Measurements from ENCODE around the gene YOD1. TPM values are rescaled to one million over a fixed set of nuclear protein-coding genes. Genes with fewer than 3 reads are reported as not detected.

YOD1 gene
- polyA plus RNA-seq, 3 donors from 2014 or later = 0.49 to 1.5 TPM; not detected in 1

DNA sequence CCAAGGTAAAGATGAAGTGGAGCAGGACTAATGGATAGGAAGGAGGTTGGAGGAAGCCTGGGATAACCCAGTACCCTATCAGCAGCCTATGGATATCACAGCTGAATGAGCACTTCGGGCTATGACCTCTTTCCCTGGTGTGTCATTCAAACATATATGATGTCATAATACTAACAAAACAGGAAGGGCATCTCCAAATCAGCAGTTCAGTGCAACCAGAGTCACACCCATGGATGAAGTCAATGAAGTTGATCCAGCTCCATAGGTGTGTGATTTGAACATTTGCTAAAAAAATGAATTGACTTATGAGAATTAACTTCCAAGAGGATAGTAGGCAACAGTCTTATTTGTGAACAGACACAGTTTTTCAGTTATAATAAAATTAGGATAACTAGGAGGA is 16.8 kb downstream of the YOD1 start:
- Mint-ChIP-seq H3K27ac (no peak overlapping the region), H3K36me3 (no peaks in the 10 kb centered on the region), H3K4me3 (no peak overlapping the region), H3K9me3 (no peaks in the 10 kb centered on the region), H3K27me3 (ENCODE audit: low read depth in 3 of 3) (peaks cover 7 to 14% (median 11%) of the 10 kb centered on the region in 3 donors), H3K4me1 (no peaks in the 10 kb centered on the region)
- DNase-seq = no peak

- DNase-seq = no peak
- no peaks in the 10 kb centered on the region for H3K36me3 Mint-ChIP-seq
- no peaks in the 10 kb centered on the region for H3K9me3 Mint-ChIP-seq
- H3K27ac Mint-ChIP-seq = no peak overlapping the region
- peaks cover 8 to 22% (median 11%) of the 10 kb centered on the region in 3 donors for H3K27me3 Mint-ChIP-seq (ENCODE audit: low read depth in 3 of 3)
- H3K4me3 Mint-ChIP-seq = no peak overlapping the region
- H3K4me1 Mint-ChIP-seq = no peaks in the 10 kb centered on the region
Measured at GRCh38 chr1:207033302-207033701, 17.7 kb downstream of the YOD1 start.

- no peaks in the 10 kb centered on the region for H3K4me1 Mint-ChIP-seq
- no peaks in the 10 kb centered on the region for H3K36me3 Mint-ChIP-seq
- no peaks in the 10 kb centered on the region for H3K9me3 Mint-ChIP-seq
- H3K27ac Mint-ChIP-seq = no peak within 1 kb of the TSS
- H3K27me3 Mint-ChIP-seq (ENCODE audit: low read depth in 3 of 3) = peaks cover 8 to 22% (median 11%) of the 10 kb centered on the region in 3 donors
- DNase-seq = no peak
- no peak within 1 kb of the TSS for H3K4me3 Mint-ChIP-seq
Measured at GRCh38 chr1:207032528-207033017, 18.4 kb downstream of the YOD1 start, which contains the start of gene C1orf116. Gene C1orf116, minus strand, starts transcription at chr1:207032756. Its CDS starts 5,158 bp downstream, at chr1:207027598.

DNA sequence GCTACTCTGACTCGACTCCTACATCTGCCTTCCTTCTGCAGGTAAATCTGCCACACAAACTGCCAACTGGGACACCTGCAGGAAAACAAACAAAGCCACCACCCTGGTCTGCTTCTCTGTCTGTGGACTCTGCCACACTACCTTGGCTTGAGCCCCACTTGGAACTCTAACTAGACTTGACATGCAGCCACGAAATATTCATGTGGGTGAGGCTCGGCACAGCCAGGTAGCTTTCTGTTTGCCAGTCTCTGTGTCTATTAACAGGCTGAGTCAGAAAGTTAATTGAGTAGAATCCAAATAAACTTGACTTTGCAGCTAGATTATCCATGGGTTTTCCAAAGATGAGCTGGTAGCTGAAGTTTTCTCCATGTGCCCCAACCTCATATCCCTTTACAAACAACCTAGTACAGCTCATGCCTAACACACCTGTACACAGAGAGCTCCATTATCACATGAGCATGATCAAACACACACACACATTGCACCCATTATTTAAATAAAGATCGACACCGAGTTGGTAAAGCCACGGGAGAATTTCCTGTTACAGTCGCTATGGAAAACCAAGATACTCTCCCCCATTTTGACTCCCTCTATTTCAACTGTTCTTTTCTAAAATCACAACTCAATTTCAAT is 19.3 kb downstream of the YOD1 start:
- DNase-seq = no peak
- H3K4me3 Mint-ChIP-seq = no peak overlapping the region
- no peaks in the 10 kb centered on the region for H3K4me1 Mint-ChIP-seq

DNA sequence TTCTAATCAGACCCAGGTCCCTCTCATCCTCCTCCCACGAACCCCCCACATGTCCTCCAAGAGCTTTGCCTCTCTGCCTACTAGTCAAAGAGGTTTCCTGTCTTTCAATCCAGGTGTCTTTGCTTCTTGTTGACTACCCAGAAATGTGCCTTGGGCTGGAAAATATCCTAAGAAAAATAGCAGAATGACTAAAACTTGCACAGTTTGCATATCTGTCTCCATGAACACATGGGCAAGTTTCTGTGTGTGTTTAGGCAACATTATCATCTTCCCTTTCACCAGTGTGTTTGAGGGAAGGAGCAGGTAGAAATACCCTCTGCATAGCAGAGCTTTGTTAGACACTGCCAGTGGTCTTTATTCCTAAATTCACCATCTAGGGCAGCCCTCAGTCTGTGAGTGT is 20.0 kb downstream of the YOD1 start:
- peaks cover 8 to 27% (median 11%) of the 10 kb centered on the region in 3 donors for H3K27me3 Mint-ChIP-seq (ENCODE audit: low read depth in 3 of 3)

More for the DNA sequence above, 19.3 kb downstream of the YOD1 start:
- Mint-ChIP-seq H3K9me3 (no peaks in the 10 kb centered on the region), H3K27ac (no peak overlapping the region), H3K27me3 (ENCODE audit: low read depth in 3 of 3) (peaks cover 8 to 27% (median 11%) of the 10 kb centered on the region in 3 donors), H3K36me3 (no peaks in the 10 kb centered on the region)

GRCh38 chr1:207030522-207031009 is 20.4 kb downstream of the YOD1 start:
- Mint-ChIP-seq H3K9me3 (no peaks in the 10 kb centered on the region), H3K27ac (no peak overlapping the region), H3K27me3 (ENCODE audit: low read depth in 3 of 3) (peaks cover 8 to 27% (median 11%) of the 10 kb centered on the region in 3 donors), H3K4me1 (no peaks in the 10 kb centered on the region), H3K36me3 (no peaks in the 10 kb centered on the region), H3K4me3 (no peak overlapping the region)
- no peak for DNase-seq

More for the DNA sequence above, 20.0 kb downstream of the YOD1 start:
- Mint-ChIP-seq H3K4me1 (no peaks in the 10 kb centered on the region), H3K4me3 (no peak overlapping the region), H3K36me3 (no peaks in the 10 kb centered on the region), H3K9me3 (no peaks in the 10 kb centered on the region), H3K27ac (no peak overlapping the region)
- DNase-seq = no peak

DNA sequence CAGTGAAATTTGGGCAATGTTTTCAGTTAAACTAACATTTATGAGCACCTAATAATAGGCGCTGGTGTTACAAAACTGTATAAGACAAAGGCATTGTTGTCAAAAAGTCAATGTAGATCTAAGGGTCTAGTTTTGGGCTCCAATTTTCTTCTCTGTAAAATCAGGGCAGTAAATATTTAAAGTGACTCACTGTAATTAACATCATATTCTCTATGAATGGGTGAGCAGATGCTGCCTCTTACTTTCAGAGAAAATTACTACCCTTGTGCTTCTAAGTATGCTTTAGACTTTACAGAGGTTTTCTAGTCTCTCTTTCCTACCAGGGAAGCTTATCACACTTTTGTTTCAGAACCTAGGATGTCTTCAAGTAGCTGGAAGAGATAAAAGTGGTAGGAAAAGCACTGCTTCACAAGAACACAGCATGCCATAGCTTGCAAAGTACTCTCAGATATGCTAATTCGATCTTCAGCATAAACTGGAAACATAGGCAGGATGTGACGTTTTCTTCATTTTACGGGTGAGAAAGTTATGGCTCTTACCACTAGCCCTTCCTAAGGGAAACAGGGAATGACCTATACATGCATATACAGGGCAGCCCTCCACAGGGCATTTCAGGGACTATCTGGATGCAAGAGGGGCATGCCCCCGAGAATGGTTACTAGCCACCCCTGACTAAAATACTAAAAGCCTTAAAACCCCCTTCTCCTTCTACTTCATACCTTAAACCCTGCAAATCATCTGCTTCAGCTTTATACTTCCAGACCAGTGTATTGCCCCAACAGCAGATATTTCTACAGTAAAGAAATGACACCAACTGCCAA is 21.1 kb downstream of the YOD1 start:
- Mint-ChIP-seq H3K36me3 (no peaks in the 10 kb centered on the region), H3K27me3 (ENCODE audit: low read depth in 3 of 3) (peaks cover 8 to 25% (median 11%) of the 10 kb centered on the region in 3 donors), H3K4me3 (no peak overlapping the region), H3K9me3 (no peaks in the 10 kb centered on the region), H3K27ac (no peak overlapping the region), H3K4me1 (no peaks in the 10 kb centered on the region)
- no peak for DNase-seq

DNA sequence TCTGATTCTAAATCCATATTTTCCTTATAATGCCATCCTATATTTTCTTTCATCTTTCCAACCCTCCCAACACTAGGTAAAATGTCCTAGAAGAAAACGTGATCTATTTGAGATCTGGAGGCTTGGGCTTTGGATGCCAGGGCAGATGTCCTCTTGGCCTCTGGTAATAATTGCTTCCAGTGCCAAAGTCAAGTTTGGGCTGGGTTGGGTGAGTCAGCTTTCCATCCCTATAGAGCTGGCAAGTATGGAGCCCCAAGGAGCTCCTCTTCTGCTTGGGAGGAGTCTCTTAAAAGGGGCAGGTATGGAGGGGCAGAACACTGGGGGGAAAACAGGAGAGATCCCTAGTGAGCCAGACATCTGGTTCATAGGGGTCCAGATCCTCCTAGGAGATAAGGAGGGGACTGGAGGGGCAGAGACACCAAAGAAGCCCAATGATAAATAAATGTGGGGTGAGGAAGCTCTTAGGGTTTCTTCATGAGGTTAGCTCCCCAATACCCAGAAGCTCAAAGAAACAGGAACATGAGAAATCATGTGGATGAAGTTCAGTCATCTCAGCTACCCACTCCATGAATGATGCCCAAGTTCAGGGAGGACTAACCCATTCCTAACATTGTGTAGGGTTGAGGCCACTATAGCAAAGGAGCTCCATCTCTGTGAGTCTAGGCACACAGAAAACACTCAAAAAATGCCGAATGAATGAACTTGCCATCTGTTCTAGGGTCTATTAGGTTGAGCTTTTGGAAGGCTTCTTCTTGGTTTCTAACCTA is 21.9 kb downstream of the YOD1 start:
- H3K36me3 Mint-ChIP-seq = no peaks in the 10 kb centered on the region
- H3K27ac Mint-ChIP-seq = no peak overlapping the region
- H3K27me3 Mint-ChIP-seq (ENCODE audit: low read depth in 3 of 3) = peaks cover 8 to 24% (median 11%) of the 10 kb centered on the region in 3 donors
- H3K4me1 Mint-ChIP-seq = no peaks in the 10 kb centered on the region
- no peaks in the 10 kb centered on the region for H3K9me3 Mint-ChIP-seq
- no peak overlapping the region for H3K4me3 Mint-ChIP-seq
- DNase-seq = no peak

- Mint-ChIP-seq H3K4me1 (no peaks in the 10 kb centered on the region), H3K4me3 (no peak overlapping the region), H3K36me3 (no peaks in the 10 kb centered on the region), H3K27me3 (ENCODE audit: low read depth in 3 of 3) (peaks cover 6 to 22% (median 6%) of the 10 kb centered on the region in 3 donors), H3K27ac (no peak overlapping the region), H3K9me3 (no peaks in the 10 kb centered on the region)
- DNase-seq = no peak
Measured at GRCh38 chr1:207027921-207028320, 23.1 kb downstream of the YOD1 start.

DNA sequence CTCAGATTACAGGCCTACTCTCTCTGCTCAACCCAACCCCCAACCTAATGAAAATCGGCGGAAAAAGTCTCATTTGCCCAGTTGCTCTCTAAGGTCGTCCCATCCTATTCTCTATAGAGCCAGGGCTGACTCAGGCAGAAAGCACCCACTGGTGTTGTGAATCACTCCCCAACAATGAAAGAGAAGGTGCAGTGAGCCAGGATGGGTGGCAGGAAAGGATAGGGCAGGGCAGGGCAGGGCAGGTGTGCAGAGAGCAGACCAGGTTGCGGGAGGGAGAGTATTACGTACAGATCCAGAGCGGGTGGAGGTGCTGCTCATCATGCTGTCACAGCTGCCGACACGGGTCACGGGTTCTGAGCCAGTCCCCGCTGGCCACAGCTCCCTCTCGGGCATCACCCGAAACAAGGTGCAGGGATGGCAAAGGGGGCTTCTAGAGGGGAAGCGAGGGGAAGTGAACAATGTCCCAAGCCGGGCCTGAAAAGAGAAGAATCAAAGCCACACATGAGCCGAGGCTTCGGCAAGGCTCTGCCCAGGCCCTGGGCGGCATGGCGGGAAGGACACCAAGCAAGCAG is 23.7 kb downstream of the YOD1 start:
- no peak overlapping the region for H3K27ac Mint-ChIP-seq
- no peak for DNase-seq
- H3K4me1 Mint-ChIP-seq = no peaks in the 10 kb centered on the region
- H3K4me3 Mint-ChIP-seq = no peak overlapping the region
- no peaks in the 10 kb centered on the region for H3K9me3 Mint-ChIP-seq
- H3K27me3 Mint-ChIP-seq (ENCODE audit: low read depth in 3 of 3) = peaks cover 6 to 25% (median 6%) of the 10 kb centered on the region in 3 donors
- H3K36me3 Mint-ChIP-seq = no peaks in the 10 kb centered on the region

DNA sequence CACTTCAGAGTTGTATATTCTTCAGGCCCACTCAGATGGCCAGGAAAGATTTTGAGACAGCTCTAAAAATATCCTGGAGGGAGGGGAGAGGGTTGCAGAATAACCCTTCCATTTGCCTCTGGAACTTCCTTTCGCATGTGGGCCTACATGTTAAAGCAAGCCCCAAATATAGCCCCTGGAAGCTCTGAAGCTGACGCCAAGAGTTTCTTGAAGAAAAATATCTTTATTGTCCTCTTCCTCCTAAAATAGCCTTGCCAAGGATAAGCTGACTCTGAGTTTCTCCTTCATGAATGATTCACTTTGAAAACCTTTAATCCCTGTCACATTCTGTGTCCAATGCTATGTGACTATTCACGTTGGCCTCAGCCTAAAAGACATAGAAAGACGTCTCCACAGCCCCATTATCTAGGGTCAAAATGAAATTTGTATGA is 24.9 kb downstream of the YOD1 start:
- Mint-ChIP-seq H3K27me3 (ENCODE audit: low read depth in 3 of 3) (peaks cover 2 to 22% (median 6%) of the 10 kb centered on the region in 3 donors), H3K27ac (no peak overlapping the region), H3K9me3 (no peaks in the 10 kb centered on the region), H3K36me3 (no peaks in the 10 kb centered on the region), H3K4me3 (no peak overlapping the region), H3K4me1 (no peaks in the 10 kb centered on the region)
- DNase-seq = no peak

DNA sequence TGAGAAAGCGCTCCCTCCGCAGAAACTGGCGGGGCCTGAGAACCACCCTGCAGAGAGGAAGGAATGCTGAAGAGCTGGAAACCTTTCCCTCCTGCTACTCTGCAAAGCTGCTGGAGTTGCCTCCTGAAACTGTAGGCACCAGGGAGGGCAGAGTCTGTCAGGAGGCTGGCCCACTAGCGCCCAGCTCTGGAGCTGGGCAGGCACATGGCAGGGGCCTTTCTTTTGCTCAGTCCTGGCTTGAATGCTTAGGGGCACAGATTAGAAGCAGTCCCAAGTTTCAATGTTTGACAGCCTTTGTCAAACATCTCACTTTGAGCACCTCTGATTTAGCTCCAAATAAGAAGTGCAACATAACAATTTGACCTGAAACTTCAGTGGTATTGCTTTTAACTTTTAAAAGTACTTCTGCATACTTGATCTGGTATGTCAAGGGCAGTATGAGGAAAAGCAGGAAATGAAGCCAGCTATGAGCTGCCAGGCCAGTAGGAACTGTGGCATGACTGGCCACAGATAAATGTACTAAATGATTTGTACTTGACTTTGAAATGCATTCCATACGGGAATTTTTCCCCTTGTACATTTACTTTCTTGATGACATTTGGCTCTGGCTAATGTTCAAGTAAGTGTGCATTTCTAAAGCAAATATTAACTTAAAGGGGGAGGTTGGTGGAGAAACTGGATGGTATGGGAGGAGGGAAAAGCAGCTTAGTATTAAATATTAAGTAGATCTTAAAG is 25.7 kb downstream of the YOD1 start:
- no peaks in the 10 kb centered on the region for H3K9me3 Mint-ChIP-seq
- H3K36me3 Mint-ChIP-seq = no peaks in the 10 kb centered on the region
- peaks cover 0 to 23% (median 2%) of the 10 kb centered on the region in 3 donors for H3K27me3 Mint-ChIP-seq (ENCODE audit: low read depth in 3 of 3)
- no peak overlapping the region for H3K27ac Mint-ChIP-seq
- H3K4me3 Mint-ChIP-seq = no peak overlapping the region
- DNase-seq = no peak
- H3K4me1 Mint-ChIP-seq = no peaks in the 10 kb centered on the region

Measured in immature natural killer cell (primary cell).